Measurements from ENCODE around the gene ZNF423.
A peak's percentile ranks its signal among the peaks of the same experiment; 100 is the strongest.

DNA sequence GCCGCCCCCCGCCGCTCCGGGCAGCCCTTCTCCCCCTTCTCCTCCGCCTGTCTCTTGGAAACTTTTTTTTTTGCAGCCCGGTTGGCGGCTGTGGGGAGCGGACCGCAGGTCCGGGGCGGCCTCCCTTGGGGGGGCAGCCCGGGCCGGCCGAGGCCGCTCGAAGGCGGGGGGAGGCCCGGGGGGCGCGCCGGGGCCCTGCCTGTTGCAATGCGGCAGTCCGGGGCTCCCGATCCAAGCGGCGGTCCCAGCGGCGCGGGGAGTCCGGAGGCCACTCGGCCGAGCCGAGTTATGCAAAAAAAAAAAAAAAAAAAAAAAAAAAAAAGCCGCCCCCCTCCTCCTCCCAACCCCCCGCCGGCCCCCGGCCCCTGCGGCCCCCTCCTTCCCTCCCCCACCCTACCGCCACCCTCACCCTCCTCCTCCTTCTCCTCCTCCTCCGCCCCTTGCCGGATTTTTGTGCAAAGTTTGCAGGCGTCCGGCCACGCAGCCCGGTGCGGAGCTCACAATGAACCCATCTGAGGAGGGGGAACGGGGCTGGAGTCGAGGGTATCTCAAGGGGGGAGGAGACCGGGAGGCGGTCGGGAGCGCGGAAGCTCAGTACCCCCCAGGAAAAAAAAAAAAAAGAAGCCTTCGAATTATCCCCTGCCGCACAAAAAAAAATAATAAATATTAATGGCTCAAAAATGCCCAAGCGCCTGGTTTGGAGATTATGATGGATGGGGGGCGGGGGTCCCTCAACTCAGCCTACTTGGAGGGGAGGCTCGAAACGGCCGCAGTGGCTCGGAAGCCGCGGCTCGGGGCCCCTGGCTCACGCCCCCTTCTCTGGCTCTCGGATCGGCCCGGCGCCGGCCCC is at the start of gene ZNF423:
- no peak for TF ChIP-seq CTCF (IDR thresholded peaks at IDR 0.05; ENCODE audit: low read depth, low read length, poor library complexity, severe bottlenecking)
- TF ChIP-seq EZH2phosphoT487 (IDR thresholded peaks at IDR 0.05; ENCODE audit: borderline replicate concordance, low read length) = peak; percentile 39; the same call in 1 of the 2 replicates

Measured in DOHH2 (cell line).